HepG2 (cell line): Measurements from ENCODE around the gene APRT. TPM values are rescaled to one million over a fixed set of nuclear protein-coding genes. Genes with fewer than 3 reads are reported as not detected.

ENCODE experiments used
- HHEX ChIP-seq: IDR thresholded peaks from 2 replicates; pipeline ENCODE4 v1.6.1; 2016; ENCODE audit warnings: control low read depth
- HNRNPLL ChIP-seq: fragments of 200-400 bp; formaldehyde crosslinking; IDR thresholded peaks from 2 replicates; pipeline ENCODE4 v1.6.1; 2017; ENCODE audit warnings: mild to moderate bottlenecking, low read depth, low read length; ENCODE audit not compliant: poor library complexity, severe bottlenecking
- KAT8 ChIP-seq: IDR thresholded peaks from 2 replicates; pipeline ENCODE4 v1.6.1; 2016; ENCODE audit warnings: missing genetic modification reagents, missing compliant biosample characterization
- MYNN ChIP-seq: sonication (generic); formaldehyde crosslinking; IDR thresholded peaks from 2 replicates; pipeline ENCODE4 v1.4.0; 2020; ENCODE audit warnings: mild to moderate bottlenecking, low read depth, missing genetic modification reagents
- POLR2G ChIP-seq: fragments of 200-400 bp; formaldehyde crosslinking; IDR thresholded peaks from 2 replicates; pipeline ENCODE4 v1.6.1; 2018; ENCODE audit warnings: mild to moderate bottlenecking, low read depth, low read length, moderate library complexity
- PPARG ChIP-seq: conservative IDR thresholded peaks from 2 replicates; pipeline ENCODE4 v1.6.1; 2016; ENCODE audit warnings: missing biosample characterization, missing genetic modification reagents
- SP1 ChIP-seq, 2 experiments: fragments of 450-650 bp in 1 of 2; sonication (generic) in 1 of 2; formaldehyde crosslinking in 1 of 2; IDR thresholded peaks; 2 replicates each; pipeline versions ENCODE4 v1.4.0 to v1.6.1; 2016 to 2020; ENCODE audit warnings: missing genetic modification reagents in 1 of 2
- TMF1 ChIP-seq: sonication (generic); formaldehyde crosslinking; IDR thresholded peaks from 2 replicates; pipeline ENCODE4 v1.8.1; 2022; ENCODE audit warnings: low read depth, missing genetic modification reagents
- TOPORS ChIP-seq: sonication (generic); formaldehyde crosslinking; IDR thresholded peaks from 2 replicates; pipeline ENCODE4 v1.8.0; 2023; ENCODE audit warnings: mild to moderate bottlenecking, missing genetic modification reagents
- ZNF121 ChIP-seq: sonication (generic); formaldehyde crosslinking; IDR thresholded peaks from 2 replicates; pipeline ENCODE4 v1.5.0; 2020; ENCODE audit warnings: mild to moderate bottlenecking, missing genetic modification reagents
- ZNF333 ChIP-seq: sonication (generic); formaldehyde crosslinking; IDR thresholded peaks from 2 replicates; pipeline ENCODE4 v1.4.0; 2020; ENCODE audit warnings: mild to moderate bottlenecking, missing genetic modification reagents, borderline replicate concordance
- ZNF337 ChIP-seq: sonication (generic); formaldehyde crosslinking; IDR thresholded peaks from 2 replicates; pipeline ENCODE4 v1.5.1; 2020; ENCODE audit warnings: missing genetic modification reagents, low read depth, mild to moderate bottlenecking, borderline replicate concordance
- ZNF441 ChIP-seq: sonication (generic); formaldehyde crosslinking; IDR thresholded peaks from 2 replicates; pipeline ENCODE4 v1.7.0; 2021; ENCODE audit warnings: missing genetic modification reagents, borderline replicate concordance
- ZNF546 ChIP-seq: sonication (generic); formaldehyde crosslinking; conservative IDR thresholded peaks from 2 replicates; pipeline ENCODE4 v1.8.1; 2023; ENCODE audit warnings: mild to moderate bottlenecking, missing genetic modification reagents
- ZNF644 ChIP-seq: IDR thresholded peaks from 2 replicates; pipeline ENCODE4 v1.6.1; 2016; ENCODE audit warnings: low read depth
- ZSCAN30 ChIP-seq: sonication (generic); formaldehyde crosslinking; IDR thresholded peaks from 2 replicates; pipeline ENCODE4 v1.5.0; 2020; ENCODE audit warnings: mild to moderate bottlenecking, missing genetic modification reagents
- polyA plus RNA-seq, 8 experiments: library from polyadenylated mRNA; depleted of rRNA in 3 of 8; stranded (reverse) in 7 of 8; unstranded in 1 of 8; fragments of >200 nt; fragmentation: Illumina TruSeq in 4 of 8; extraction: Trizol in 4 of 8; gene quantifications; 2 replicates each; pipeline versions ENCODE4 v1.2.1 to v1.2.3, GENCODE V29; 2011 to 2016; ENCODE audit warnings: low read depth in 4 of 8, missing spikeins in 1 of 8, mixed read lengths in 1 of 8; ENCODE audit not compliant: insufficient read depth in 1 of 8
- total RNA-seq, 5 experiments: library from RNA; depleted of rRNA; stranded (reverse); fragments of >200 nt; fragmentation: Illumina TruSeq; extraction: Trizol; gene quantifications; 2 replicates each; pipeline ENCODE4 v1.2.3, GENCODE V29; 2016; ENCODE audit warnings: low read depth in 1 of 5
- TF ChIP-seq, protein P1 (sequence below): IDR thresholded peaks from 2 replicates; pipeline ENCODE4 v1.6.1; 2012; ENCODE audit warnings: low read length, improper control_type of control experiment
- TF ChIP-seq, protein P2 (sequence below): IDR thresholded peaks from 2 replicates; pipeline ENCODE4 v1.6.1; 2016
- TF ChIP-seq, protein P3 (sequence below): sonication (generic); formaldehyde crosslinking; IDR thresholded peaks from 2 replicates; pipeline ENCODE4 v1.4.0; 2020; ENCODE audit warnings: mild to moderate bottlenecking, missing genetic modification reagents, borderline replicate concordance
- TF ChIP-seq, protein P4 (sequence below): sonication (generic); formaldehyde crosslinking; IDR thresholded peaks from 2 replicates; pipeline ENCODE4 v1.5.0; 2020; ENCODE audit warnings: missing genetic modification reagents, mild to moderate bottlenecking, borderline replicate concordance
- TF ChIP-seq, protein P5 (sequence below): sonication (generic); formaldehyde crosslinking; IDR thresholded peaks from 2 replicates; pipeline ENCODE4 v1.4.0; 2020; ENCODE audit warnings: missing genetic modification reagents

APRT gene
- total and polyA plus RNA-seq, 2 of the 13 experiments (the other 11 are each of a cell fraction or from before 2014, with no cell fraction given), result 155 to 242 TPM

DNA sequence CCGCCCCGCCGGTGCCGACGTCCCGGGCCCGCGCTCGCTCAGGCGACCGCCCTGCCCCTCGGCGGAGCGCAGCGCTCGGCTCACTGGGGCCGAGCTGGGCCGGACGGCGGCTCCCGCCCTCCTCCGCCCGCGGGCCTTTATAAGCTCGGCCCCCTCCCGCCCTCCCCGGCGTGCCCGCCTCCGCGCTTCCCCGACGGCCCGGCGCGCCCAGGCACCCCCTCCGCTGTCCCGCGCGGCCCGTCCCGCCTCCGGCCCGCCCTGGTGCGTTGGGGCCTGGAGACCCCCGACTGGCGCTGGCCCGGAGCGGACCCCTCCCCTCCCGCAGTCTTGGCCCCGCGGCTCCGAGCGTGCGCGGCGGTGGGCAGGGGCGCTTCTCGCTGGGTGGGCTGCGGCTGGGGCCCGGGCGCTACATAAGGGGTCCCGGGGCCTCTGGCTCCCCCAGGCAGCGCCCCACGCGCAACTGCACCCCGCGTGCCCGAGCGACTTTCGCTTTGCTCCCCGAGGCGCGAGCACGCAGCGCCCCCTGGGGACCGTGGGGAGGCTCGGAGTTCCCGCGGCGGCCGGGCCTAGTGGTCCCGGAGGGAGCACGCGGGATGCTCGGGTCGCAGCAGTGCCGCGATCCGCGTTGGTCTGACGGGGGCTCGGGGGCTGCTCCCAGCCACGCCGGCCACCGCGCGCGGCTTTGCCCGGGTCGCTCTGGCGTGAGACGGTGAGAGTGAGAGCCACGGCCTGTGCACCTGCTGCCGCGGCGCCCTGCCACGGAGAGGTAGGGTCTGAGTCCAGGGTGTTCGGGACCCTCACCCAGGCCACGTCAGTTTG is 26.4 kb downstream of the APRT start, which contains the start of gene PIEZO1 (continued):
- TF ChIP-seq, protein P1, sequence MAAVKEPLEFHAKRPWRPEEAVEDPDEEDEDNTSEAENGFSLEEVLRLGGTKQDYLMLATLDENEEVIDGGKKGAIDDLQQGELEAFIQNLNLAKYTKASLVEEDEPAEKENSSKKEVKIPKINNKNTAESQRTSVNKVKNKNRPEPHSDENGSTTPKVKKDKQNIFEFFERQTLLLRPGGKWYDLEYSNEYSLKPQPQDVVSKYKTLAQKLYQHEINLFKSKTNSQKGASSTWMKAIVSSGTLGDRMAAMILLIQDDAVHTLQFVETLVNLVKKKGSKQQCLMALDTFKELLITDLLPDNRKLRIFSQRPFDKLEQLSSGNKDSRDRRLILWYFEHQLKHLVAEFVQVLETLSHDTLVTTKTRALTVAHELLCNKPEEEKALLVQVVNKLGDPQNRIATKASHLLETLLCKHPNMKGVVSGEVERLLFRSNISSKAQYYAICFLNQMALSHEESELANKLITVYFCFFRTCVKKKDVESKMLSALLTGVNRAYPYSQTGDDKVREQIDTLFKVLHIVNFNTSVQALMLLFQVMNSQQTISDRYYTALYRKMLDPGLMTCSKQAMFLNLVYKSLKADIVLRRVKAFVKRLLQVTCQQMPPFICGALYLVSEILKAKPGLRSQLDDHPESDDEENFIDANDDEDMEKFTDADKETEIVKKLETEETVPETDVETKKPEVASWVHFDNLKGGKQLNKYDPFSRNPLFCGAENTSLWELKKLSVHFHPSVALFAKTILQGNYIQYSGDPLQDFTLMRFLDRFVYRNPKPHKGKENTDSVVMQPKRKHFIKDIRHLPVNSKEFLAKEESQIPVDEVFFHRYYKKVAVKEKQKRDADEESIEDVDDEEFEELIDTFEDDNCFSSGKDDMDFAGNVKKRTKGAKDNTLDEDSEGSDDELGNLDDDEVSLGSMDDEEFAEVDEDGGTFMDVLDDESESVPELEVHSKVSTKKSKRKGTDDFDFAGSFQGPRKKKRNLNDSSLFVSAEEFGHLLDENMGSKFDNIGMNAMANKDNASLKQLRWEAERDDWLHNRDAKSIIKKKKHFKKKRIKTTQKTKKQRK, result no peak
- TF ChIP-seq SP1 (IDR thresholded peaks at IDR 0.05) (no peak), SP1 (CRISPR knock-in tag; IDR thresholded peaks at IDR 0.05) (0 out of 2 replicates have a peak, but pooled peaks have one; percentile 17), ZNF644 (CRISPR knock-in tag) (no peak), TMF1 (CRISPR knock-in tag) (no peak; the same call in 1 of the 2 replicates), ZNF546 (CRISPR knock-in tag) (no peak), ZNF333 (CRISPR knock-in tag) (no peak; the same call in 1 of the 2 replicates), ZNF337 (CRISPR knock-in tag) (no peak), KAT8 (CRISPR knock-in tag) (peak; percentile 75), HNRNPLL (peak; percentile 46), HHEX (CRISPR knock-in tag) (no peak), ZNF441 (CRISPR knock-in tag) (peak; percentile 25; the same call in 1 of the 2 replicates), PPARG (peak; percentile 48; the same call in 1 of the 2 replicates), TOPORS (no peak), ZSCAN30 (CRISPR knock-in tag) (no peak), POLR2G (peak; percentile 69; the same call in 1 of the 2 replicates), MYNN (no peak), ZNF121 (peak; percentile 68)
- TF ChIP-seq, protein P2, sequence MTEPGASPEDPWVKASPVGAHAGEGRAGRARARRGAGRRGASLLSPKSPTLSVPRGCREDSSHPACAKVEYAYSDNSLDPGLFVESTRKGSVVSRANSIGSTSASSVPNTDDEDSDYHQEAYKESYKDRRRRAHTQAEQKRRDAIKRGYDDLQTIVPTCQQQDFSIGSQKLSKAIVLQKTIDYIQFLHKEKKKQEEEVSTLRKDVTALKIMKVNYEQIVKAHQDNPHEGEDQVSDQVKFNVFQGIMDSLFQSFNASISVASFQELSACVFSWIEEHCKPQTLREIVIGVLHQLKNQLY, result no peak
- TF ChIP-seq, protein P3, sequence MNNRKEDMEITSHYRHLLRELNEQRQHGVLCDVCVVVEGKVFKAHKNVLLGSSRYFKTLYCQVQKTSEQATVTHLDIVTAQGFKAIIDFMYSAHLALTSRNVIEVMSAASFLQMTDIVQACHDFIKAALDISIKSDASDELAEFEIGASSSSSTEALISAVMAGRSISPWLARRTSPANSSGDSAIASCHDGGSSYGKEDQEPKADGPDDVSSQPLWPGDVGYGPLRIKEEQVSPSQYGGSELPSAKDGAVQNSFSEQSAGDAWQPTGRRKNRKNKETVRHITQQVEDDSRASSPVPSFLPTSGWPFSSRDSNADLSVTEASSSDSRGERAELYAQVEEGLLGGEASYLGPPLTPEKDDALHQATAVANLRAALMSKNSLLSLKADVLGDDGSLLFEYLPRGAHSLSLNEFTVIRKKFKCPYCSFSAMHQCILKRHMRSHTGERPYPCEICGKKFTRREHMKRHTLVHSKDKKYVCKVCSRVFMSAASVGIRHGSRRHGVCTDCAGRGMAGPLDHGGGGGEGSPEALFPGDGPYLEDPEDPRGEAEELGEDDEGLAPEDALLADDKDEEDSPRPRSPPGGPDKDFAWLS (CRISPR knock-in tag), result peak; percentile 69
- TF ChIP-seq, protein P4, sequence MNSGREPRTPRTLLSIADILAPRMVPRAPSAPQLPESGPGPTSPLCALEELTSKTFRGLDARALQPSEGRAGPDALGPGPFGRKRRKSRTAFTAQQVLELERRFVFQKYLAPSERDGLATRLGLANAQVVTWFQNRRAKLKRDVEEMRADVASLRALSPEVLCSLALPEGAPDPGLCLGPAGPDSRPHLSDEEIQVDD (CRISPR knock-in tag), result no peak; the same call in 1 of the 2 replicates
- TF ChIP-seq, protein P5, sequence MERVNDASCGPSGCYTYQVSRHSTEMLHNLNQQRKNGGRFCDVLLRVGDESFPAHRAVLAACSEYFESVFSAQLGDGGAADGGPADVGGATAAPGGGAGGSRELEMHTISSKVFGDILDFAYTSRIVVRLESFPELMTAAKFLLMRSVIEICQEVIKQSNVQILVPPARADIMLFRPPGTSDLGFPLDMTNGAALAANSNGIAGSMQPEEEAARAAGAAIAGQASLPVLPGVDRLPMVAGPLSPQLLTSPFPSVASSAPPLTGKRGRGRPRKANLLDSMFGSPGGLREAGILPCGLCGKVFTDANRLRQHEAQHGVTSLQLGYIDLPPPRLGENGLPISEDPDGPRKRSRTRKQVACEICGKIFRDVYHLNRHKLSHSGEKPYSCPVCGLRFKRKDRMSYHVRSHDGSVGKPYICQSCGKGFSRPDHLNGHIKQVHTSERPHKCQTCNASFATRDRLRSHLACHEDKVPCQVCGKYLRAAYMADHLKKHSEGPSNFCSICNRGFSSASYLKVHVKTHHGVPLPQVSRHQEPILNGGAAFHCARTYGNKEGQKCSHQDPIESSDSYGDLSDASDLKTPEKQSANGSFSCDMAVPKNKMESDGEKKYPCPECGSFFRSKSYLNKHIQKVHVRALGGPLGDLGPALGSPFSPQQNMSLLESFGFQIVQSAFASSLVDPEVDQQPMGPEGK, result peak; percentile 73
